OCI-LY7 (cell line): ENCODE measurements around the gene SLC35G2. TPM values are rescaled to one million over a fixed set of nuclear protein-coding genes. Genes with fewer than 3 reads are reported as not detected.

Source experiments
- BruUV-seq: library from RNA; stranded (reverse); fragments of 400-500 nt; replicated peaks from 2 replicates; lab custom pipeline; 2021; lab: Mats Ljungman, UMichigan
- CTCF ChIA-PET: fragments of 300-600 bp; sonication (Branson Sonifier 250); formaldehyde crosslinking; loops from one replicate; lab custom pipeline; 2022; ENCODE audit warnings: antibody characterized with exemption; ENCODE audit not compliant: unreplicated experiment; lab: Charles Lee
- POLR2A ChIA-PET: fragments of 300-600 bp; sonication (Branson Sonifier 250); formaldehyde crosslinking; loops from one replicate; lab custom pipeline; 2022; ENCODE audit warnings: antibody characterized with exemption; lab: Charles Lee
- DNase-seq: peaks from one replicate; pipeline ENCODE4 v3.0.0-alpha.2; 2015; ENCODE audit warnings: low spot score
- H2AFZ ChIP-seq: fragments of 200-600 bp; sonication (generic), shearing (Covaris generic); 2 replicates; pipeline ENCODE4 v1.6.1; 2014; ENCODE audit warnings: mild to moderate bottlenecking, antibody characterized with exemption, low read length, moderate library complexity
- H3K27ac ChIP-seq: fragments of 200-600 bp; sonication (generic); 2 replicates; pipeline ENCODE4 v1.5.1; 2014; ENCODE audit warnings: mixed run types, low read depth, mild to moderate bottlenecking, moderate library complexity, low read length, inconsistent platforms; ENCODE audit not compliant: poor library complexity, severe bottlenecking
- H3K36me3 ChIP-seq: fragments of 200-600 bp; sonication (generic); 2 replicates; pipeline ENCODE4 v1.6.1; 2014; ENCODE audit warnings: mild to moderate bottlenecking, antibody characterized with exemption, low read length, moderate library complexity, mixed read lengths; ENCODE audit not compliant: insufficient read depth
- H3K4me1 ChIP-seq: fragments of 200-600 bp; sonication (generic); 2 replicates; pipeline ENCODE4 v1.5.1; 2014; ENCODE audit warnings: mild to moderate bottlenecking, low read length; ENCODE audit not compliant: insufficient read depth, poor library complexity, severe bottlenecking
- H3K4me2 ChIP-seq: fragments of 200-600 bp; sonication (generic); 2 replicates; pipeline ENCODE4 v1.6.1; 2014; ENCODE audit warnings: mild to moderate bottlenecking, low read length
- H3K4me3 ChIP-seq: fragments of 200-600 bp; sonication (generic); 2 replicates; pipeline ENCODE4 v1.5.1; 2014; ENCODE audit warnings: mild to moderate bottlenecking, low read depth, low read length; ENCODE audit not compliant: poor library complexity, severe bottlenecking
- H3K79me2 ChIP-seq: fragments of 200-600 bp; sonication (generic); 2 replicates; pipeline ENCODE4 v1.6.1; 2016; ENCODE audit warnings: low read depth, mild to moderate bottlenecking, low read length, moderate library complexity, mixed read lengths; ENCODE audit not compliant: insufficient read depth
- H3K9me2 ChIP-seq: fragments of 200-600 bp; sonication (generic); 2 replicates; pipeline ENCODE4 v1.6.1; 2016; ENCODE audit warnings: mild to moderate bottlenecking, low read length, mixed read lengths; ENCODE audit not compliant: insufficient read depth
- H3K9me3 ChIP-seq: fragments of 200-600 bp; sonication (generic); 2 replicates; pipeline ENCODE4 v1.6.1; 2014; ENCODE audit warnings: mild to moderate bottlenecking, mixed run types, low read length, mixed read lengths
- H4K20me1 ChIP-seq: fragments of 200-600 bp; sonication (generic); 2 replicates; pipeline ENCODE4 v1.6.1; 2014; ENCODE audit warnings: mild to moderate bottlenecking, antibody characterized with exemption, low read length, moderate library complexity, mixed read lengths; ENCODE audit not compliant: insufficient read depth
- CTCF ChIP-seq: fragments of 200-600 bp; sonication (generic); conservative IDR thresholded peaks from 2 replicates; pipeline ENCODE4 v1.5.1; 2014; ENCODE audit warnings: mild to moderate bottlenecking, antibody characterized with exemption, low read length, moderate library complexity, mixed read lengths
- EZH2phosphoT487 ChIP-seq: fragments of 200-600 bp; sonication (generic); IDR thresholded peaks from 2 replicates; pipeline ENCODE4 v1.6.1; 2018; ENCODE audit warnings: low read depth, borderline replicate concordance, mild to moderate bottlenecking, mixed run types, antibody characterized with exemption, low read length, moderate library complexity, mixed read lengths
- intact Hi-C: fragments of 100-400 bp; cut with micrococcal nuclease; formaldehyde crosslinking; loops from one replicate; pipeline ENCODE4 v1.10.0; 2022; ENCODE audit not compliant: unreplicated experiment
- total RNA-seq, 2 experiments: library from RNA; depleted of rRNA in 1 of 2; stranded (reverse); fragments of >200 nt in 1 of 2; shearing (Covaris generic) in 1 of 2; gene quantifications; 2 replicates each; pipeline ENCODE4 v1.2.3, GENCODE V29; 2014 to 2022

The SLC35G2 gene
- total RNA-seq, 2 experiments from 2014 or later, result 0.40 TPM; not detected in 1

- no peak overlapping the region for H3K27ac ChIP-seq
- no peak overlapping the region for H3K4me2 ChIP-seq
- no peaks in the 10 kb centered on the region for H3K9me2 ChIP-seq
Observed at GRCh38 chr3:136839556-136839931, 20.6 kb downstream of the SLC35G2 start.

GRCh38 chr3:136840252-136840651, 21.3 kb downstream of the SLC35G2 start:
- no TSS peak for BruUV-seq

More at GRCh38 chr3:136839556-136839931, 20.6 kb downstream of the SLC35G2 start:
- CTCF ChIA-PET, result no interaction called here
- POLR2A ChIA-PET, result interaction anchor here (0.6 to 2.0 kb wide), 2 partner anchors 8 to 27 kb away, joined by 3 to 10 read pairs; no protein-coding TSS in a partner anchor
- no peak overlapping the region for H2AFZ ChIP-seq
- peaks cover 27% of the 10 kb centered on the region for H3K36me3 ChIP-seq
- H4K20me1 ChIP-seq, result 0 out of 2 replicates have a peak, but pooled peaks cover 3% of the 10 kb centered on the region
- TF ChIP-seq EZH2phosphoT487 (no peak), CTCF (no peak)
- no peak overlapping the region for H3K4me3 ChIP-seq
- no peaks in the 10 kb centered on the region for H3K9me3 ChIP-seq
- no TSS peak for BruUV-seq
- H3K4me1 ChIP-seq, result no peaks in the 10 kb centered on the region
- no peaks in the 10 kb centered on the region for H3K79me2 ChIP-seq
- intact Hi-C loops, result no loop called here
- no peak for DNase-seq

More at GRCh38 chr3:136840252-136840651, 21.3 kb downstream of the SLC35G2 start:
- no peaks in the 10 kb centered on the region for H3K79me2 ChIP-seq
- no peaks in the 10 kb centered on the region for H3K9me2 ChIP-seq
- no peak for DNase-seq
- H4K20me1 ChIP-seq, result 0 out of 2 replicates have a peak, but pooled peaks cover 3% of the 10 kb centered on the region
- no peak for TF ChIP-seq EZH2phosphoT487
- no peak for TF ChIP-seq CTCF
- peaks cover 32% of the 10 kb centered on the region for H3K36me3 ChIP-seq
- no peaks in the 10 kb centered on the region for H3K9me3 ChIP-seq
- H3K27ac ChIP-seq, result no peak overlapping the region
- H2AFZ ChIP-seq, result no peak overlapping the region
- H3K4me3 ChIP-seq, result no peak overlapping the region
- no peaks in the 10 kb centered on the region for H3K4me1 ChIP-seq
- intact Hi-C loops, result no loop called here
- POLR2A ChIA-PET, result interaction anchor here (1.2 to 2.0 kb wide), 2 partner anchors 9 to 20 kb away, joined by 4 to 10 read pairs; no protein-coding TSS in a partner anchor
- no peak overlapping the region for H3K4me2 ChIP-seq
- CTCF ChIA-PET, result no interaction called here
